ENCODE results near the gene NR1D2. TPM values are rescaled to one million over a fixed set of nuclear protein-coding genes. Genes with fewer than 3 reads are reported as not detected.

NR1D2 gene
- polyA plus RNA-seq, 1 donor from 2014 or later, result 12.9 TPM

GRCh38 chr3:23964537-23965235 is 19.6 kb downstream of the NR1D2 start:
- H3K4me2 ChIP-seq (ENCODE audit: low read length), result no peak overlapping the region
- H3K27me3 ChIP-seq (ENCODE audit: insufficient read depth, low read depth, low read length), result no peaks in the 10 kb centered on the region
- no peak overlapping the region for H3K4me3 ChIP-seq (ENCODE audit: low read length)
- H3K9ac ChIP-seq (ENCODE audit: low read length), result no peak overlapping the region
- H3K9me2 ChIP-seq (ENCODE audit: insufficient read depth, low read length), result no peaks in the 10 kb centered on the region
- H3K79me2 ChIP-seq (replicated peaks; ENCODE audit: insufficient read depth, low read length), result no peaks in the 10 kb centered on the region
- H3F3A ChIP-seq (ENCODE audit: insufficient read depth, low read length, poor library complexity, severe bottlenecking), result no peaks in the 10 kb centered on the region
- no peaks in the 10 kb centered on the region for H3K9me3 ChIP-seq (ENCODE audit: low read length)
- H2AFZ ChIP-seq (ENCODE audit: low read depth, low read length), result no peak overlapping the region
- H4K20me1 ChIP-seq (ENCODE audit: insufficient read depth), result no peaks in the 10 kb centered on the region
- H3K27ac ChIP-seq (ENCODE audit: low read length), result no peak overlapping the region
- H3K36me3 ChIP-seq (ENCODE audit: insufficient read depth, low read length), result peaks cover 6% of the 10 kb centered on the region
- no peak for TF ChIP-seq RAD21 (conservative IDR thresholded peaks at IDR 0.05)
- TF ChIP-seq MXI1 (conservative IDR thresholded peaks at IDR 0.05; ENCODE audit: poor library complexity, severe bottlenecking), result no peak
- TF ChIP-seq POLR2AphosphoS5 (IDR thresholded peaks at IDR 0.05), result no peak
- TF ChIP-seq CTCF (IDR thresholded peaks at IDR 0.05; ENCODE audit: poor library complexity, severe bottlenecking), result peak; percentile 18

- Histone ChIP-seq H3K79me2 (replicated peaks; ENCODE audit: insufficient read depth, low read length) (no peaks in the 10 kb centered on the region), H3K9me3 (ENCODE audit: low read length) (no peaks in the 10 kb centered on the region), H3K36me3 (ENCODE audit: insufficient read depth, low read length) (peaks cover 6% of the 10 kb centered on the region), H2AFZ (ENCODE audit: low read depth, low read length) (no peak overlapping the region), H3K4me2 (ENCODE audit: low read length) (no peak overlapping the region), H4K20me1 (ENCODE audit: insufficient read depth) (no peaks in the 10 kb centered on the region), H3K4me3 (ENCODE audit: low read length) (no peak overlapping the region), H3K27ac (ENCODE audit: low read length) (no peak overlapping the region), H3K27me3 (ENCODE audit: insufficient read depth, low read depth, low read length) (no peaks in the 10 kb centered on the region), H3K9me2 (ENCODE audit: insufficient read depth, low read length) (no peaks in the 10 kb centered on the region), H3F3A (ENCODE audit: insufficient read depth, low read length, poor library complexity, severe bottlenecking) (no peaks in the 10 kb centered on the region), H3K9ac (ENCODE audit: low read length) (no peak overlapping the region)
- TF ChIP-seq SMC3 (conservative IDR thresholded peaks at IDR 0.05; ENCODE audit: poor library complexity) (no peak), TAF1 (IDR thresholded peaks at IDR 0.05; ENCODE audit: low read depth) (no peak), EZH2 (IDR thresholded peaks at IDR 0.05; ENCODE audit: borderline replicate concordance, insufficient read depth, low read length, poor library complexity, severe bottlenecking) (no peak), POLR2AphosphoS5 (IDR thresholded peaks at IDR 0.05) (no peak)
Measured at GRCh38 chr3:23966328-23966727, 21.2 kb downstream of the NR1D2 start.

GRCh38 chr3:23968463-23969184 is 23.5 kb downstream of the NR1D2 start:
- H3K9ac ChIP-seq (ENCODE audit: low read length), result no peak overlapping the region
- no peak overlapping the region for H3K4me2 ChIP-seq (ENCODE audit: low read length)
- H3K9me2 ChIP-seq (ENCODE audit: insufficient read depth, low read length), result no peaks in the 10 kb centered on the region
- no peak overlapping the region for H3K4me3 ChIP-seq (ENCODE audit: low read length)
- H2AFZ ChIP-seq (ENCODE audit: low read depth, low read length), result no peak overlapping the region
- H3K9me3 ChIP-seq (ENCODE audit: low read length), result no peaks in the 10 kb centered on the region
- no peaks in the 10 kb centered on the region for H3K36me3 ChIP-seq (ENCODE audit: insufficient read depth, low read length)
- H4K20me1 ChIP-seq (ENCODE audit: insufficient read depth), result no peaks in the 10 kb centered on the region
- TF ChIP-seq REST (IDR thresholded peaks at IDR 0.05; ENCODE audit: borderline replicate concordance) (no peak), MXI1 (conservative IDR thresholded peaks at IDR 0.05; ENCODE audit: poor library complexity, severe bottlenecking) (no peak), SMC3 (conservative IDR thresholded peaks at IDR 0.05; ENCODE audit: poor library complexity) (no peak), CTCF (IDR thresholded peaks at IDR 0.05; ENCODE audit: poor library complexity, severe bottlenecking) (no peak), POLR2AphosphoS5 (IDR thresholded peaks at IDR 0.05) (no peak), RAD21 (conservative IDR thresholded peaks at IDR 0.05) (no peak), EZH2 (IDR thresholded peaks at IDR 0.05; ENCODE audit: borderline replicate concordance, insufficient read depth, low read length, poor library complexity, severe bottlenecking) (no peak), TAF1 (IDR thresholded peaks at IDR 0.05; ENCODE audit: low read depth) (no peak), EP300 (conservative IDR thresholded peaks at IDR 0.05; ENCODE audit: poor library complexity, severe bottlenecking) (no peak)
- H3K27me3 ChIP-seq (ENCODE audit: insufficient read depth, low read depth, low read length), result no peaks in the 10 kb centered on the region
- H3K27ac ChIP-seq (ENCODE audit: low read length), result no peak overlapping the region
- no peaks in the 10 kb centered on the region for H3K79me2 ChIP-seq (replicated peaks; ENCODE audit: insufficient read depth, low read length)
- no peaks in the 10 kb centered on the region for H3F3A ChIP-seq (ENCODE audit: insufficient read depth, low read length, poor library complexity, severe bottlenecking)

Data from neural cell (in vitro differentiated cells).